Naive B cell (primary cell): ENCODE results near the gene IQSEC1. TPM values are rescaled to one million over a fixed set of nuclear protein-coding genes. Genes with fewer than 3 reads are reported as not detected.
A peak's percentile ranks its signal among the peaks of the same experiment; 100 is the strongest.

Source experiments
- ATAC-seq, 2 donors: fragments of 150-1000 bp; cut with Tn5 transposase; 2 replicates each; pipeline ENCODE4 v1.10.0; 2021; ENCODE audit warnings: low read depth in 2 of 2, mild to moderate bottlenecking in 2 of 2, moderate library complexity in 2 of 2
- DNase-seq: peaks from one replicate; pipeline ENCODE4 v3.0.0; 2022
- H3K27ac Mint-ChIP-seq, 6 donors: one replicate each; pipeline ENCODE4 v1.8.0; 2020 to 2022; ENCODE audit warnings: mild to moderate bottlenecking in 6 of 6, mixed read lengths in 6 of 6, moderate library complexity in 5 of 6, inconsistent platforms in 2 of 6
- H3K27me3 Mint-ChIP-seq, 3 donors: one replicate each; pipeline ENCODE4 v1.8.0; 2021 to 2022; ENCODE audit warnings: mixed read lengths in 3 of 3, mild to moderate bottlenecking in 1 of 3
- H3K36me3 Mint-ChIP-seq, 2 donors: one replicate each; pipeline ENCODE4 v1.8.0; 2020 to 2022; ENCODE audit warnings: mixed read lengths in 2 of 2, inconsistent platforms in 1 of 2, mild to moderate bottlenecking in 1 of 2
- H3K4me1 Mint-ChIP-seq, 3 donors: one replicate each; pipeline ENCODE4 v1.8.0; 2020 to 2022; ENCODE audit warnings: mixed read lengths in 3 of 3, inconsistent platforms in 1 of 3, mild to moderate bottlenecking in 1 of 3, moderate library complexity in 1 of 3
- H3K4me3 Mint-ChIP-seq, 8 donors: one replicate each; pipeline ENCODE4 v1.8.0; 2020 to 2022; ENCODE audit warnings: mild to moderate bottlenecking in 8 of 8, mixed read lengths in 8 of 8, moderate library complexity in 8 of 8, inconsistent platforms in 2 of 8
- H3K9me3 Mint-ChIP-seq, 7 donors: one replicate each; pipeline ENCODE4 v1.8.0; 2020 to 2022; ENCODE audit warnings: mixed read lengths in 7 of 7, mild to moderate bottlenecking in 5 of 7, inconsistent platforms in 2 of 7, moderate library complexity in 1 of 7
- polyA plus RNA-seq, 6 donors: library from polyadenylated mRNA; unstranded; fragments of 300-500 nt; fragmentation: Illumina TruSeq; gene quantifications; one replicate each; pipeline ENCODE4 v1.2.3, GENCODE V29; 2021; ENCODE audit warnings: low read depth in 6 of 6

The IQSEC1 gene
- polyA plus RNA-seq, 6 donors from 2014 or later: 14.6 to 73.4 (median 36.9) TPM

DNA sequence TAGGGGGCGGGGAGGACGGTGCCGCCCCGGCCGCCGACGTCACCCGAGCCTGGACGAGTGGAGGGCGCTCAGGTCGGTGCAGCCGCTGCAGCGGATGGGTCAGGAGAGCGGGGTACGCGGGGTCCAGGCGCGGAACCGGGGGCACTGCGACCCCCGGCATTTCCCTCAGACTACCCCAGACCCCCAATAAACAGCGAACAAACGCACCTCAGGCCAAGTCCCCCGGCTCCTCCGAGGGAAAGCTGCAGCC is 78.9 kb downstream of the IQSEC1 start:
- no peak for ATAC-seq
- H3K4me3 Mint-ChIP-seq: peak overlapping the region; percentile 89 to 97 (median 94)
- no peaks in the 10 kb centered on the region for H3K9me3 Mint-ChIP-seq
- H3K27me3 Mint-ChIP-seq: no peaks in the 10 kb centered on the region
- DNase-seq: no peak
- peak overlapping the region in 4 of 6 donors; percentile 95 to 99 (median 99) for H3K27ac Mint-ChIP-seq
- peaks cover 0 to 6% of the 10 kb centered on the region in 2 donors for H3K36me3 Mint-ChIP-seq
- H3K4me1 Mint-ChIP-seq: peaks cover 66 to 85% (median 81%) of the 10 kb centered on the region in 3 donors

GRCh38 chr3:12993517-12994356 is 79.5 kb downstream of the IQSEC1 start:
- ATAC-seq (peak; percentile 6 to 7), DNase-seq (peak; percentile 33)
- peak overlapping the region; percentile 76 to 97 (median 92) for H3K4me3 Mint-ChIP-seq
- H3K4me1 Mint-ChIP-seq: peaks cover 65 to 85% (median 81%) of the 10 kb centered on the region in 3 donors
- H3K27me3 Mint-ChIP-seq: no peaks in the 10 kb centered on the region
- peak overlapping the region in 2 of 6 donors; percentile 67 to 95 for H3K27ac Mint-ChIP-seq
- peaks cover 0 to 6% of the 10 kb centered on the region in 2 donors for H3K36me3 Mint-ChIP-seq
- no peaks in the 10 kb centered on the region for H3K9me3 Mint-ChIP-seq

GRCh38 chr3:12992629-12993516 is 80.4 kb downstream of the IQSEC1 start:
- Mint-ChIP-seq H3K4me1 (peaks cover 61 to 84% (median 78%) of the 10 kb centered on the region in 3 donors), H3K9me3 (no peaks in the 10 kb centered on the region), H3K27ac (peak overlapping the region in 3 of 6 donors; percentile 47 to 88 (median 51)), H3K27me3 (no peaks in the 10 kb centered on the region), H3K4me3 (peak overlapping the region; percentile 57 to 82 (median 66)), H3K36me3 (peaks cover 0 to 6% of the 10 kb centered on the region in 2 donors)
- no peak for DNase-seq
- no peak for ATAC-seq

GRCh38 chr3:12991861-12992281 is 81.4 kb downstream of the IQSEC1 start:
- Mint-ChIP-seq H3K27me3 (no peaks in the 10 kb centered on the region), H3K9me3 (no peaks in the 10 kb centered on the region), H3K27ac (peak overlapping the region in 4 of 6 donors; percentile 51 to 88 (median 70)), H3K4me3 (peak overlapping the region in 5 of 8 donors; percentile 29 to 73 (median 50)), H3K36me3 (peaks cover 3 to 7% of the 10 kb centered on the region in 2 donors), H3K4me1 (peaks cover 66 to 82% (median 82%) of the 10 kb centered on the region in 3 donors)
- DNase-seq (no peak), ATAC-seq (no peak)

DNA sequence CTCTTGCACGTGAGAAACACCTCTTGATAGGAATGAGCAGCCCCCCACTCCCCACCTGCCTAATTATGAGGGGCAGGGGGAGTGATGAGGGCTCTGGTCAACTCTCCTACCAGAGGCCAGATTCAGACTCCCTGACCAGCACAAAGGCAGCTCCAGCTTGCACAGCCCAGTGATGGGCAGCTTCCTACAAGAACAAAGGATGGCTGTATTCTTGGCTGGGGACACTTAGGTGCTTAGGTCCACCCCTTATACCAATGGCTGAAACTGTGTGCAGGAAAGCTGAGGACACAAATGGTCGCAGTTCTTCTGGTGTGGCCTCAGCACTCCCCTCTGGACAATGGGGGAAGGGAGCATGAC is 81.8 kb downstream of the IQSEC1 start:
- no peak for DNase-seq
- Mint-ChIP-seq H3K4me1 (peaks cover 64 to 82% (median 78%) of the 10 kb centered on the region in 3 donors), H3K36me3 (peaks cover 0 to 7% of the 10 kb centered on the region in 2 donors), H3K27ac (peak overlapping the region in 4 of 6 donors; percentile 19 to 79 (median 56)), H3K4me3 (peak overlapping the region in 5 of 8 donors; percentile 47 to 77 (median 52)), H3K9me3 (no peaks in the 10 kb centered on the region), H3K27me3 (no peaks in the 10 kb centered on the region)
- ATAC-seq: no peak

DNA sequence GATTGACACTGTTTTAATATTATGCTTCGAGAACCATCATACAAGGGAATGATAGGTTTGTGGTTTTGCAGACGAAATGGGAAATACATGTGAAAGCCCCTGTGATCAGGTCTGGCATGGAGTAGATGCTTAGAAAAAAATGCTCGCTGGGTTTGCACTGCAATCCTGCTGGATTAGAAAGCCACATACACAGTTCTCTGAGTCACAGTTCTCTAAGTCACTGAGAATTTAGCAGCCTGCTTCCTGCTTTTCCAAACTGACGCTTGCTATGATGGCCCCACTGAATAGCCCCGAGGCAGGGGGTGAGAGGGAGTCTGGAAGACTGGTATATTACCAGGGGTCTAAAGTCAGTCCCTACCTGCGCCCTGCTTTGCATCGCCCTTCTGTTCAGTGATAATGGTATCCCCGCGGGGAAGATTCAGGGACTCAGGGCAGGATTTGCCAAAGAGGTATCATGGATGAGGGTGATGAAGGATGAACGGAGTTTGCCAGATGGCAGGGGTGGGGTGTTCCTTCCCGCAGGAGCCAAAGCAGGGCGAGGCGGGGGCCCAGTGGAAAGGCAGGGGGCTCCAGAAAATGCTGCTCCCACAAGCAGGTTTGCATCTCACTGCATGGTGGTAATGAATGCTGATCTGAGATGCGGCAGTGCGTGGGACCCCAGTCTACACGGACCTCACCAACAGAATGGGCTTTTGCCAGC is 82.3 kb downstream of the IQSEC1 start:
- ATAC-seq: no peak
- no peaks in the 10 kb centered on the region for H3K9me3 Mint-ChIP-seq
- H3K27me3 Mint-ChIP-seq: no peaks in the 10 kb centered on the region
- H3K4me1 Mint-ChIP-seq: peaks cover 65 to 82% (median 78%) of the 10 kb centered on the region in 3 donors
- H3K27ac Mint-ChIP-seq: peak overlapping the region in 4 of 6 donors; percentile 60 to 93 (median 78)
- DNase-seq: no peak
- H3K4me3 Mint-ChIP-seq: peak overlapping the region in 4 of 8 donors; percentile 32 to 77 (median 48)
- H3K36me3 Mint-ChIP-seq: peaks cover 0 to 7% of the 10 kb centered on the region in 2 donors

GRCh38 chr3:12990306-12990705 is 82.9 kb downstream of the IQSEC1 start:
- H3K4me1 Mint-ChIP-seq: peaks cover 63 to 86% (median 78%) of the 10 kb centered on the region in 3 donors
- H3K27me3 Mint-ChIP-seq: no peaks in the 10 kb centered on the region
- ATAC-seq (no peak), DNase-seq (no peak)
- peaks cover 0 to 7% of the 10 kb centered on the region in 2 donors for H3K36me3 Mint-ChIP-seq
- peak overlapping the region in 4 of 6 donors; percentile 39 to 89 (median 78) for H3K27ac Mint-ChIP-seq
- peak overlapping the region in 4 of 8 donors; percentile 11 to 77 (median 43) for H3K4me3 Mint-ChIP-seq
- no peaks in the 10 kb centered on the region for H3K9me3 Mint-ChIP-seq

DNA sequence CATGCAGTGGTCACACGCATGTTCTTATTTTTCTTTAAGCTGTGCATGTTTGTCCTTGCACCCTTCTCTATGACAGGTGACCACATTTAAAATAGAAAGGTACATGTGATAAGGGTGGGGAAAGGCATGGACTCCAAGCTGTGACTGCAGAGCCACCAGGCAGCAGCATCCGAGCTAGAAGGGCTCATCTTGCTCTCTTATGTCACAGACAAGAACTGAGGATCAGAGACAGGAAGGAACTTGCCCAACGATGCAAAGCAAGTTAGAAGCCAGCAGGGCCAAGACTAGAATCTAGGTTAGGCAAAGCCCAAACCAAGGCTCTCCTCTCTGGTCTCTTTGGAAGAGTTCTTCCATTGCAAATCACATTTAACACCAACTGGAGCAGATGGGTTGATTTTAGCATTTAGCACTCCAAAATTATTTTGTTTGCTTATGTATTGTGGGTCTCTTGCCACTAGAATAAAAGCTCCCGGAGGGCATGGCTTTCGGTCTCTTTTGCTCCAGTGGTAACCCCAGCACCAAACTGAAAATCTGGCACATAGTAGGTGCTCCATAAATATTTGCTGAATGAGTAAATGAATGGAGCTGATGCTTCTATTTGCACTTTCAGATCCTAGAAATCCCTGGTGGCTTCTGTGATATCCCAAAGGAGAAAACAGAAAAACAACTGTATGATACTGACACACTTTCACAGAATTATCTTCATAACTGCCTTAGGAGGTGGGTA is 84.3 kb downstream of the IQSEC1 start:
- Mint-ChIP-seq H3K36me3 (peaks cover 0 to 7% of the 10 kb centered on the region in 2 donors), H3K4me3 (peak overlapping the region in 3 of 8 donors; percentile 36 to 71 (median 54))

GRCh38 chr3:12987602-12988001 is 85.6 kb downstream of the IQSEC1 start:
- H3K36me3 Mint-ChIP-seq: peaks cover 0 to 7% of the 10 kb centered on the region in 2 donors
- ATAC-seq (no peak), DNase-seq (no peak)
- H3K27me3 Mint-ChIP-seq: no peaks in the 10 kb centered on the region
- peaks cover 68 to 91% (median 90%) of the 10 kb centered on the region in 3 donors for H3K4me1 Mint-ChIP-seq
- no peaks in the 10 kb centered on the region for H3K9me3 Mint-ChIP-seq
- H3K4me3 Mint-ChIP-seq: peak overlapping the region in 3 of 8 donors; percentile 16 to 50 (median 44)
- H3K27ac Mint-ChIP-seq: peak overlapping the region in 4 of 6 donors; percentile 11 to 80 (median 48)

More for the DNA sequence above, 84.3 kb downstream of the IQSEC1 start:
- Mint-ChIP-seq H3K27ac (peak overlapping the region in 3 of 6 donors; percentile 20 to 57 (median 47)), H3K9me3 (no peaks in the 10 kb centered on the region), H3K4me1 (peaks cover 61 to 85% (median 84%) of the 10 kb centered on the region in 3 donors), H3K27me3 (no peaks in the 10 kb centered on the region)
- DNase-seq: no peak
- ATAC-seq: no peak

DNA sequence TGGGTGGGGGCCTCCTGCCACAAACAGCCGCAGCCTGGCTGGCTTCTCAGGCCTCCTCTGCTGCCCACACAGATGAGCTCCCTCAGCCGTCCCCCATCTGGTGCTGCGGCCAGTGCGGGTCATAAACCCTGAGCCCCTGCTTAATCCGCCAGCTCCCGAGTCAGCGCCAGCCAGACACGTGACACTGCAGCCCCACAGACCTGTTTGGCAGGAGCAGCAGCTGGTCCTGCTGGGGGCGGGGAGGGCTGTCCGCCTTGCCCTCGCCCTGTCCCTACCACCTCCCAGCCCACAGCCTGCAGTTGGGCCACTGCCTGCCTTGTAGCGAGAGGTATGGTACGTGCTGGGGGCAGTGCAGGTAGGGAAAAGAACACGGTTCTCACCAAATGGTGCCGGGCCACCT is 86.2 kb downstream of the IQSEC1 start:
- peaks cover 0 to 7% of the 10 kb centered on the region in 2 donors for H3K36me3 Mint-ChIP-seq
- H3K27me3 Mint-ChIP-seq: no peaks in the 10 kb centered on the region
- H3K27ac Mint-ChIP-seq: peak overlapping the region in 3 of 6 donors; percentile 43 to 81 (median 47)
- H3K4me1 Mint-ChIP-seq: peaks cover 68 to 91% (median 90%) of the 10 kb centered on the region in 3 donors
- ATAC-seq (no peak), DNase-seq (no peak)
- H3K9me3 Mint-ChIP-seq: no peaks in the 10 kb centered on the region
- H3K4me3 Mint-ChIP-seq: peak overlapping the region in 1 of 8 donors; percentile 44

DNA sequence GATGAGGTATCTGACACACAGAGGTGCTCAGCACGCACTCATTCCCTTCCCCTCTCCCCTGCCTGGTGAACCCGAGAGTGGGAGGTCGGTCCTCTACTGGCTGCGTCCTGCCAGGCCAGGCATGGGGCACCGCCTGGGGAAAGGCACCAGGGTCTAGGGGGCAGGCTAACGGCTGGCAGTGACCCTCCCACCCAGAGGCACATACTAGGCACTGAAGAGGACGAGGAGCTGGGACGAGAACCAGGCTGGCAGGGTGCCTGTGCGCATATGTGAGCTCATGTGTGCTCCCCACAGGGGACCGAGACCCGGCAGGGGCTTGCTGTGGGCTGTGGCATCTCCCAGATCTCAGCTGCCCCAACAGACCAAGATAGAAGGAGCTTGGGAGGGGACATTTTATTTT is 86.7 kb downstream of the IQSEC1 start:
- H3K4me1 Mint-ChIP-seq: peaks cover 66 to 91% (median 90%) of the 10 kb centered on the region in 3 donors
- H3K4me3 Mint-ChIP-seq: no peak overlapping the region
- DNase-seq: no peak
- H3K36me3 Mint-ChIP-seq: peaks cover 0 to 7% of the 10 kb centered on the region in 2 donors
- H3K27ac Mint-ChIP-seq: peak overlapping the region in 3 of 6 donors; percentile 14 to 81 (median 28)
- ATAC-seq: no peak
- no peaks in the 10 kb centered on the region for H3K27me3 Mint-ChIP-seq
- H3K9me3 Mint-ChIP-seq: no peaks in the 10 kb centered on the region

- Mint-ChIP-seq H3K4me1 (peaks cover 67 to 91% (median 90%) of the 10 kb centered on the region in 3 donors), H3K9me3 (no peaks in the 10 kb centered on the region), H3K4me3 (peak overlapping the region in 1 of 8 donors; percentile 48), H3K36me3 (peaks cover 0 to 7% of the 10 kb centered on the region in 2 donors), H3K27me3 (no peaks in the 10 kb centered on the region), H3K27ac (peak overlapping the region; percentile 21 to 85 (median 72))
- ATAC-seq (no peak), DNase-seq (no peak)
These were observed 87.2 kb downstream of the IQSEC1 start for GRCh38 chr3:12986031-12986430.
